B cell (primary cell): ENCODE results near the gene ITGB3BP. TPM values are rescaled to one million over a fixed set of nuclear protein-coding genes. Genes with fewer than 3 reads are reported as not detected.

Source experiments
- ATAC-seq: fragments of 200-7000 bp; cut with Tn5 transposase; one replicate; pipeline ENCODE4 v1.10.0; 2021; ENCODE audit warnings: low read depth, mild to moderate bottlenecking, moderate number of reproducible peaks, moderate library complexity
- CTCF ChIA-PET: fragments of 350-600 bp; sonication (Branson Sonifier 250); formaldehyde crosslinking; loops from one replicate; lab custom pipeline; 2021; ENCODE audit warnings: antibody characterized with exemption, inconsistent platforms; lab: Charles Lee
- POLR2A ChIA-PET: fragments of 350-600 bp; sonication (Branson Sonifier 250); formaldehyde crosslinking; loops from one replicate; lab custom pipeline; 2021; ENCODE audit warnings: antibody characterized with exemption; lab: Charles Lee
- DNase-seq: peaks from one replicate; pipeline ENCODE4 v3.0.0; 2013
- H2AFZ ChIP-seq: 2 replicates; pipeline ENCODE4 v1.6.1; 2012; ENCODE audit warnings: mild to moderate bottlenecking, low read depth, low read length; ENCODE audit not compliant: insufficient read depth, poor library complexity, severe bottlenecking
- H3K27ac ChIP-seq, 2 donors: 1 replicate in 1 of 2; 2 replicates in 1 of 2; pipeline ENCODE4 v1.5.1; 2012 to 2013; ENCODE audit warnings: low read length in 2 of 2, mild to moderate bottlenecking in 2 of 2, moderate library complexity in 1 of 2
- H3K27me3 ChIP-seq, 4 experiments: fragments of 200-600 bp in 1 of 4; sonication (generic) in 1 of 4; replicated peaks in 1 of 4; 1 replicate in 2 of 4; 2 replicates in 2 of 4; pipeline versions ENCODE4 v1.6.1 to v1.7.0; 2013 to 2016; ENCODE audit warnings: low read length in 3 of 4, mild to moderate bottlenecking in 2 of 4, mixed read lengths in 1 of 4, moderate library complexity in 1 of 4; ENCODE audit not compliant: insufficient read depth in 4 of 4, control insufficient read depth in 3 of 4; ENCODE audit errors: control extremely low read depth in 1 of 4
- H3K36me3 ChIP-seq, 2 experiments: replicated peaks in 1 of 2; 1 replicate in 1 of 2; 2 replicates in 1 of 2; pipeline versions ENCODE4 v1.6.1 to v1.7.1; 2013; ENCODE audit warnings: low read length in 1 of 2; ENCODE audit not compliant: insufficient read depth in 2 of 2, control insufficient read depth in 1 of 2; ENCODE audit errors: control extremely low read depth in 1 of 2, extremely low read depth in 1 of 2
- H3K4me1 ChIP-seq, 2 donors: fragments of 200-600 bp in 1 of 2; sonication (generic) in 1 of 2; 1 replicate in 1 of 2; 2 replicates in 1 of 2; pipeline versions ENCODE4 v1.5.1 to v1.6.1; 2013 to 2017; ENCODE audit warnings: low read length in 2 of 2; ENCODE audit not compliant: control insufficient read depth in 2 of 2, insufficient read depth in 2 of 2
- H3K4me2 ChIP-seq: replicated peaks from 2 replicates; pipeline ENCODE3; 2012; ENCODE audit warnings: mild to moderate bottlenecking, low read depth, low read length; ENCODE audit not compliant: poor library complexity, severe bottlenecking
- H3K4me3 ChIP-seq, 5 experiments: fragments of 200-600 bp in 1 of 5; sonication (generic) in 1 of 5; 1 replicate in 3 of 5; 2 replicates in 2 of 5; pipeline versions ENCODE4 v1.5.1 to v1.7.0; 2011 to 2016; ENCODE audit warnings: low read length in 4 of 5, mild to moderate bottlenecking in 4 of 5, low read depth in 2 of 5, control low read depth in 1 of 5, moderate library complexity in 1 of 5; ENCODE audit not compliant: insufficient read depth in 1 of 5; ENCODE audit errors: control extremely low read depth in 1 of 5, extremely low read depth in 1 of 5
- H3K79me2 ChIP-seq: fragments of 200-600 bp; sonication (generic); one replicate; pipeline ENCODE4 v1.6.0; 2016; ENCODE audit warnings: low read length; ENCODE audit not compliant: control insufficient read depth, insufficient read depth
- H3K9ac ChIP-seq: fragments of 200-600 bp; sonication (generic); 2 replicates; pipeline ENCODE4 v1.6.1; 2017; ENCODE audit warnings: mild to moderate bottlenecking, low read length, moderate library complexity
- H3K9me3 ChIP-seq, 3 donors: one replicate each; pipeline versions ENCODE4 v1.6.1 to v1.7.1; 2013; ENCODE audit warnings: low read length in 2 of 3; ENCODE audit not compliant: control insufficient read depth in 2 of 3, insufficient read depth in 1 of 3; ENCODE audit errors: control extremely low read depth in 1 of 3
- H4K20me1 ChIP-seq: 2 replicates; pipeline ENCODE4 v1.6.0; 2012; ENCODE audit warnings: mild to moderate bottlenecking, low read length; ENCODE audit not compliant: insufficient read depth, control insufficient read depth, poor library complexity, severe bottlenecking
- H3K27ac Mint-ChIP-seq: one replicate; pipeline ENCODE4 v1.8.0; 2021; ENCODE audit warnings: mixed read lengths
- H3K27me3 Mint-ChIP-seq: one replicate; pipeline ENCODE4 v1.8.0; 2021; ENCODE audit warnings: mixed read lengths
- H3K4me1 Mint-ChIP-seq: one replicate; pipeline ENCODE4 v1.8.0; 2021; ENCODE audit warnings: mixed read lengths
- H3K4me3 Mint-ChIP-seq: one replicate; pipeline ENCODE4 v1.8.0; 2021; ENCODE audit warnings: mixed read lengths
- H3K9me3 Mint-ChIP-seq: one replicate; pipeline ENCODE4 v1.8.0; 2022; ENCODE audit warnings: mixed read lengths; ENCODE audit not compliant: insufficient read depth
- CTCF ChIP-seq: fragments of 200-600 bp; IDR thresholded peaks from one replicate; pipeline ENCODE4 v1.8.0; 2022; ENCODE audit warnings: antibody characterized with exemption, mild to moderate bottlenecking
- EZH2 ChIP-seq: IDR thresholded peaks from 2 replicates; pipeline ENCODE4 v1.6.1; 2012; ENCODE audit warnings: borderline replicate concordance, low read depth, mild to moderate bottlenecking, moderate library complexity, low read length; ENCODE audit not compliant: insufficient read depth, poor library complexity, severe bottlenecking
- WGBS: methylation state at CpG from one replicate; pipeline ENCODE4 v1.1.5; 2013; ENCODE audit warnings: missing lambda C conversion rate; ENCODE audit not compliant: insufficient coverage; 5-methylcytosine and 5-hydroxymethylcytosine counted together
- intact Hi-C: fragments of 100-400 bp; cut with micrococcal nuclease; formaldehyde crosslinking; loops from one replicate; pipeline ENCODE4 v1.10.0; 2022
- polyA plus RNA-seq: library from polyadenylated mRNA; depleted of rRNA; stranded (reverse); fragments of >200 nt; gene quantifications from 2 replicates; pipeline ENCODE4 v1.2.3, GENCODE V29; 2012
- total RNA-seq, 2 donors: library from RNA; stranded (reverse); fragments of 120-200 nt in 1 of 2; gene quantifications; 1 replicate in 1 of 2; 2 replicates in 1 of 2; pipeline versions ENCODE4 v1.2.3 to v1.2.4, GENCODE V29; 2013 to 2022

The ITGB3BP gene
- total and polyA plus RNA-seq, 2 donors (not counting 1 experiment from before 2014, with no cell fraction given) = 12.7 to 37.4 TPM

- Mint-ChIP-seq H3K4me1 (no peaks in the 10 kb centered on the region), H3K9me3 (no peaks in the 10 kb centered on the region), H3K4me3 (no peak overlapping the region), H3K27ac (no peak overlapping the region), H3K27me3 (no peaks in the 10 kb centered on the region)
- DNase-seq = peak; percentile 11
- no peaks in the 10 kb centered on the region for H3K79me2 ChIP-seq
- H3K36me3 ChIP-seq = peaks cover 2 to 3% of the 10 kb centered on the region in 2 experiments
- no peak overlapping the region for H3K4me2 ChIP-seq
- WGBS = no CpG with 5 or more reads among the region's 6 CpGs
- CTCF ChIA-PET = interaction anchor here (1.0 to 2.1 kb wide), 5 partner anchors 13 to 689 kb away, joined by 3 to 10 read pairs (median 5); no protein-coding TSS in a partner anchor
- no peak overlapping the region for H3K9ac ChIP-seq
- no peaks in the 10 kb centered on the region for H4K20me1 ChIP-seq
- no peak overlapping the region for H2AFZ ChIP-seq
- H3K4me1 ChIP-seq = no peaks in the 10 kb centered on the region
- no peak overlapping the region for H3K27ac ChIP-seq
- no peak overlapping the region for H3K4me3 ChIP-seq
- no peaks in the 10 kb centered on the region for H3K27me3 ChIP-seq
- no peak for ATAC-seq
- POLR2A ChIA-PET = no interaction called here
- no peak for TF ChIP-seq EZH2
- peak; percentile 31 for TF ChIP-seq CTCF
- intact Hi-C loops = no loop called here
- H3K9me3 ChIP-seq = no peaks in the 10 kb centered on the region
Measured at GRCh38 chr1:63557365-63557987, 34.5 kb upstream of the ITGB3BP start.

- Mint-ChIP-seq H3K9me3 (no peaks in the 10 kb centered on the region), H3K4me3 (no peak overlapping the region), H3K27ac (no peak overlapping the region), H3K27me3 (no peaks in the 10 kb centered on the region), H3K4me1 (no peaks in the 10 kb centered on the region)
- Histone ChIP-seq H2AFZ (no peak overlapping the region), H3K4me3 (no peak overlapping the region), H3K27ac (no peak overlapping the region), H3K9me3 (no peaks in the 10 kb centered on the region), H4K20me1 (no peaks in the 10 kb centered on the region), H3K36me3 (no peaks in the 10 kb centered on the region), H3K9ac (no peak overlapping the region), H3K27me3 (no peaks in the 10 kb centered on the region), H3K4me1 (no peaks in the 10 kb centered on the region), H3K79me2 (no peaks in the 10 kb centered on the region), H3K4me2 (no peak overlapping the region)
- intact Hi-C loops = no loop called here
- CTCF ChIA-PET = interaction anchor here (0.7 to 1.8 kb wide), 4 partner anchors 9 to 240 kb away, joined by 3 to 9 read pairs (median 4); partner anchors contain the start of genes EFCAB7 and ITGB3BP
- TF ChIP-seq EZH2 (no peak), CTCF (no peak)
- DNase-seq (no peak), ATAC-seq (no peak)
- POLR2A ChIA-PET = no interaction called here
Measured at GRCh38 chr1:63555480-63555879, 32.5 kb upstream of the ITGB3BP start.
